GM12891 (cell line): ENCODE measurements around the gene GTPBP2.
"Not testable (repeated sequence)": the region's sequence is repeated elsewhere in the genome, so short reads cannot be mapped to it uniquely, and the experiment has no call there.

Experiments used
- DNase-seq: peaks from one replicate; pipeline ENCODE4 v3.0.0; 2011; ENCODE audit warnings: low spot score; ENCODE audit not compliant: insufficient read length
- FAIRE-seq: peaks from 2 replicates; lab custom pipeline; 2011; peaks lifted over from hg19 to GRCh38; lab: Jason Lieb, UNC
- PAX5 ChIP-seq: IDR thresholded peaks from 2 replicates; pipeline ENCODE4 v1.6.1; 2011; ENCODE audit warnings: low read length, moderate library complexity, mild to moderate bottlenecking; ENCODE audit not compliant: insufficient read depth, severe bottlenecking
- POLR2A ChIP-seq: IDR thresholded peaks from 2 replicates; pipeline ENCODE4 v1.6.1; 2011; ENCODE audit warnings: low read depth, low read length, control low read depth
- POLR2AphosphoS5 ChIP-seq: IDR thresholded peaks from 2 replicates; pipeline ENCODE4 v1.6.1; 2011; ENCODE audit warnings: low read depth, low read length, control low read depth
- POU2F2 ChIP-seq: IDR thresholded peaks from 2 replicates; pipeline ENCODE4 v1.6.1; 2011; ENCODE audit warnings: low read depth, mild to moderate bottlenecking, control low read depth, low read length, moderate library complexity
- SPI1 ChIP-seq: IDR thresholded peaks from 2 replicates; pipeline ENCODE4 v1.6.1; 2011; ENCODE audit warnings: low read depth, low read length, control low read depth
- TAF1 ChIP-seq: IDR thresholded peaks from 2 replicates; pipeline ENCODE4 v1.6.1; 2011; ENCODE audit warnings: low read depth, low read length, control low read depth

Gene GTPBP2

DNA sequence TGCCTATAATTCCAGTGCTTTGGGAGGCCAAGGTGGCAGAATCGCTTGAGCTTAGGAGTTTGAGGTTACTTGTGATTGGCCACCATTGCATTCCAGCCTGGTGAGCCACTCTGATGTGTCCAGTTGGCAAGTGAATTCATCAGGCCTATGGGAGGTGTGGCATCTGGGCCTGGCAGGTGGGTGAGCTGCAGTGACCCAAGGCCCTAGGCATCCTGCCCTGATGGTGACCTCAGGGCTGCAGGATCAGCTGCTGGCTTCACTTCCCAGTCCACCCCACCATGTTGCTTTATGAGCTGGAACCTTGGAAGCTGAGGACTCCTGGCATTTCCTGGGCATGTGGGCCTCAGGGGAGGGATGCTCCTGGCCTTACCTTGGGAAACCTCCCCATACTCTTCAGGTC, 36.3 kb upstream of the GTPBP2 start:
- no peak for DNase-seq
- no peak for TF ChIP-seq TAF1
- no peak for TF ChIP-seq POU2F2
- TF ChIP-seq POLR2AphosphoS5, result no peak
- no peak for TF ChIP-seq PAX5
- no peak for TF ChIP-seq POLR2A
- FAIRE-seq, result no peak

DNA sequence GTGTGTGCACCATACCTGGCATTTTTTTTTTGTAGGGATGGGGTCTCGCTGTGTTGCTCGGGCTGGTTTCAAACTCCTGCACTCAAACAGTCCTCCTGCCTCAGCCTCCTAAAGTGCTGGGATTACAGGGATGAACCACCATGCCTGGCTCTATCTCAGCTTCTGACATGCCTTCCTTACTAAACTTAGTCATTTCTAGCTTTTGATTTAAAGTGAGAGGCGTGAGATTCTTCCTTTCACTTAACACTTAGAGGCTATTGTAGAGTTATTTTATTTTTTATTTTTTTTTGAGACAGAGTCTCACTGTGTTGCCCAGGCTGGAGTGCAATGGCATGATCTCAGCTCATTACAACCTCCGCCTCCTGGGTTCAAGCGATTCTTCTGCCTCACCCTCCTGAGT, 33.9 kb upstream of the GTPBP2 start:
- FAIRE-seq, DNase-seq: not testable (repeated sequence)

DNA sequence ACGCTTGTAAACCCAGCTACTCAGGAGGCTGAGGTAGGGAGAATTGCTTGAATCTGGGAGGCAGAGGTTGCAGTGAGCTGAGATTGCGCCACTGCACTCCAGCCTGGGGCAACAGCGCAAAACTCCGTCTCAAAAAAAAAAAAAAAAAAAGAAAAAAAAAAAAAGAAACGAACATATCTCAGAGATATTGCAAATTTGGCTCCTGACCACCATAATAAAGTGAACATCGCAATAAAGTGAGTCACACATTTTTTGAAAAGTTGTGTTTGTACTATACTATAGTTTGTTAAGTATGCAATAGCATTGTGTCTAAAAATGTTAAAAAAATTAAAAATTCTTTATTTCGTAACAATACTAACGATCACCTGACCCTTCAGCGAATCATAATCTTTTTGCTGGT, 29.1 kb upstream of the GTPBP2 start:
- FAIRE-seq (no peak), DNase-seq (no peak)
- no peak for TF ChIP-seq POLR2AphosphoS5
- no peak for TF ChIP-seq POLR2A
- no peak for TF ChIP-seq PAX5
- no peak for TF ChIP-seq TAF1
- no peak for TF ChIP-seq POU2F2
- TF ChIP-seq SPI1, result no peak

DNA sequence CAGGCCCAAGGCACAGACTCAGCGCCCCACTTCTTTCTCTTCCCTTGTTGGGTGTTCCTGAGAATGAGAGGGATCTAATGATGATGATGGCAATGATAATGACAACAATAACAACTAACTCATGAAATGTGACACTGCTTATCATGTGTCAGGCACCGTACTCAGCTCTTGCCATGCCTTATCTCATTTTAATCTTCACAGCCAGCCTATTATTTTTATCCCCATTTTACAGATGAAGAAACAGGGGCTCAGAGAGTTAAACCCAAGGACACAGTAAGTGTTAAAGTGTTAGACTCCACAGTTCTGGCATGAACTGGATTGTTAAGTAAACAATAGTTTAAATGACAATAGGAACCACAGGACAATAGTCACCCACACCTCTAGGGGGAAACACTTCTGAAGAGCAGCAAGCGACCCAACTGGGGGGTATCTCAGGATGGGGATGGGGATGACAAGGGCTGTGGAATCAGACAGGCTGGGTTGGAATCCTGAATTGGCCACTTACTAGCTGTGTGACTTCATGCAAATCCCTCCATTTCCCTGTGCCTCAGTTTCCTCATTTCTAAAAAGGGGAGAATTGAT, 28.2 kb upstream of the GTPBP2 start:
- no peak for DNase-seq
- FAIRE-seq, result no peak
- TF ChIP-seq POLR2AphosphoS5 (no peak), PAX5 (no peak), POU2F2 (no peak), TAF1 (no peak), POLR2A (no peak), SPI1 (no peak)

DNA sequence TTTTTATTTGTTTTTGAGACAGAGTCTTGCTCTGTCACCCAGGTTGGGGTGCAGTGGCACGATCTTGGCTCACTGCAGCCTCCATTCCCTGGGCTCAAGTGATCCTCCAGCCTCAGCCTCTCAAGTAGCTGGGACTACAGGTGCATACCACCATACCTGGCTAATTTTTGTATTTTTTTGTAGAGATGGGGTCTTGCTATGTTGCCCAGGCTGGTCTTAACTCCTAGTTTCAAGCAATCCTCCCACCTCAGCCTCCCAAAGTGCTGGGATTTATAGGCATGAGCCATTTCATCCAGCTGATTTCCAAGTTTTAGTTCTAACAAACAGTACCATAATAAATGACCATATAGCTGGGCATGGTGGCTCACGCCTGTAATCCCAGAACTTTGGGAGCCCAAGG, 23.8 kb upstream of the GTPBP2 start:
- not testable (repeated sequence) for DNase-seq, FAIRE-seq

DNA sequence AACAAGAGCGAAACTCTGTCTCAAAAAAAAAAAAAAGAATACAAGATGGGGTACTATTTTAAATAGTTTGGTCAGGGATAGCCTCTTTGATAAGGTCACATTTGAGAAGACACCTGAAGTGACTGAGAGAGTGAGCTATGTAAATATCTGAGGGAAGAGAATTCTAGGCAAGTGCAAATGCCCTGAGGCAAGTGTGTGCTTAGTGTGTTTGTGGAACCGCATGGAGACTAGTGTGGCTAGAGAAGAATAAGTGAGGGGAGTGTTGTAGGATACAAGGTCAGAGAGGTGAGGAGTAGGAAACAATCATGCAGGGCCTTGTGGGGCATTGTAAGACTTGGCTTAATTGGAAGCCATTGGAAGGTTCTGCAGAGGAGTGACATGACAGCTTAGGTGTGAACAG, 19.2 kb upstream of the GTPBP2 start:
- TF ChIP-seq PAX5 (no peak), POU2F2 (no peak), POLR2AphosphoS5 (no peak), SPI1 (no peak), POLR2A (no peak), TAF1 (no peak)
- DNase-seq, result no peak
- FAIRE-seq, result no peak

DNA sequence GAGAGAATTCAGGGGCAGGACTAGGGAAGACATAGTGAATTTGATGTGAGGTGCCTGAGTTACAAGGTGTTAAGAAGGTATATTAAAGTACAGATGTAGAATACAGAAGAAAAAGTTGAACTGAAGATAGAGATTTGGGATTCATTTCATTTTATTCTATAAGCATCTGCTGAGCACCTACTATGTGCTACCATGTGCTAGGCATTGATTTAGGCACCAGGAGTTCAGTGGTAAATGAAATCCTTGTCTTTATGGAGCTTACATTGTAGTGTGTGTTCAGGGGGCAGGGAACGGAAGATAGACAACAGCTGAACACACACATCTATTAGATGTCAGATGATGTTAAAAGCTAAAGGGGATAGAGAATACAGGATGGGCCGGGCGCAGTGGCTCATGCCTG, 18.5 kb upstream of the GTPBP2 start:
- no peak for FAIRE-seq
- no peak for TF ChIP-seq POLR2A
- no peak for TF ChIP-seq SPI1
- no peak for TF ChIP-seq POLR2AphosphoS5
- no peak for TF ChIP-seq POU2F2
- no peak for TF ChIP-seq PAX5
- no peak for DNase-seq

DNA sequence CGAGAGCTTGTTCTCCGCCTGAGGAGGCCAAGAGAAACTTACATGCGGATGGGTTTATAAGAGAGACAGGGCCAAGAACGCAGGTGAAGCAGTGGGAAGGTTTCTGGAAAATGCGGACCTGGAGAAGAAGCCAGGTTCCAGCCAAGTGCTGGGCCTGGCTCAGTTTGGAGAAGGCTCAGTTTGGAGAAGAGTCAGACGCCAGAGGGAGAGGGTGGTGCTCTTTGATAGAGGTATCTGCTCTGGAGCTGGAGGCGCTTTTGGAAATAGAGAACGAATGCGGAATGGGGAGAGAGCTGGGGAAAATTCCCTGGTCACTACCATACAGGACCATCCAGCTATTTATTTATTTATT, 16.5 kb upstream of the GTPBP2 start:
- TF ChIP-seq POLR2A (no peak), PAX5 (no peak), SPI1 (no peak), TAF1 (no peak), POU2F2 (no peak), POLR2AphosphoS5 (no peak)
- DNase-seq, result no peak
- no peak for FAIRE-seq

DNA sequence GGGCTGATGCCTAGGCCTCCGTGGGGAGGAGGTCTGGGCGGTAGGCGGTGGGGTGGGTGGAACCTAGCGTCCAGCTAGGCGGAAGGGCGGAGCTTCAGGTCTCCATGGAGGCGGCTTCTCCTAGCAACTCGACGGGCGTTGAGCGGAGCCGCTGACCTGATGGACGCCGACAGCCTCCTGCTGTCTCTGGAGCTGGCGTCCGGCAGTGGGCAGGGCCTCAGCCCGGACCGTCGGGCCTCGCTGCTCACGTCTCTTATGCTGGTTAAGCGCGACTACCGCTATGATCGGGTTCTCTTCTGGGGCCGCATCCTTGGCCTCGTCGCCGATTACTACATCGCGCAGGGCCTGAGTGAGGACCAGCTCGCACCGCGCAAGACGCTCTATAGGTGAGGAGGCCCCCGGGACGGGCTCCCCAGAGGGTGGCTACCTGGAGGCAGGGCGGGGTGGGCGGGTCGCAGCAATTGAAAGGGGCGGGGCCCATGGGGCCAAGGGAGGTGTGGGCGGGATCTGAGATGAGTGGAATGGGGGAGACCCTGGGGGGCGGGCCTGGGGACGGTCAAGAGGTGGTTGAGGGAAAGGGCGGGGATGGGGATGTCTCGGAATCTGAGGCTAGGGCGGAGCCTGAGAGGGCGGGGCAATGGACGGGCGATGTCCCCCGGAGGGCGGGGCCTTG, 16.0 kb upstream of the GTPBP2 start, which contains the start of gene RSPH9:
RSPH9 (plus strand) TSS at position 97 of the 673 bp plus-strand sequence; CDS start at position 160, 63 bp downstream.
- FAIRE-seq (peak; percentile 26), DNase-seq (peak; percentile 65)
- TF ChIP-seq POU2F2, result no peak
- no peak for TF ChIP-seq SPI1
- TF ChIP-seq POLR2AphosphoS5, result no peak
- no peak for TF ChIP-seq POLR2A
- TF ChIP-seq PAX5, result no peak
- TF ChIP-seq TAF1, result no peak

DNA sequence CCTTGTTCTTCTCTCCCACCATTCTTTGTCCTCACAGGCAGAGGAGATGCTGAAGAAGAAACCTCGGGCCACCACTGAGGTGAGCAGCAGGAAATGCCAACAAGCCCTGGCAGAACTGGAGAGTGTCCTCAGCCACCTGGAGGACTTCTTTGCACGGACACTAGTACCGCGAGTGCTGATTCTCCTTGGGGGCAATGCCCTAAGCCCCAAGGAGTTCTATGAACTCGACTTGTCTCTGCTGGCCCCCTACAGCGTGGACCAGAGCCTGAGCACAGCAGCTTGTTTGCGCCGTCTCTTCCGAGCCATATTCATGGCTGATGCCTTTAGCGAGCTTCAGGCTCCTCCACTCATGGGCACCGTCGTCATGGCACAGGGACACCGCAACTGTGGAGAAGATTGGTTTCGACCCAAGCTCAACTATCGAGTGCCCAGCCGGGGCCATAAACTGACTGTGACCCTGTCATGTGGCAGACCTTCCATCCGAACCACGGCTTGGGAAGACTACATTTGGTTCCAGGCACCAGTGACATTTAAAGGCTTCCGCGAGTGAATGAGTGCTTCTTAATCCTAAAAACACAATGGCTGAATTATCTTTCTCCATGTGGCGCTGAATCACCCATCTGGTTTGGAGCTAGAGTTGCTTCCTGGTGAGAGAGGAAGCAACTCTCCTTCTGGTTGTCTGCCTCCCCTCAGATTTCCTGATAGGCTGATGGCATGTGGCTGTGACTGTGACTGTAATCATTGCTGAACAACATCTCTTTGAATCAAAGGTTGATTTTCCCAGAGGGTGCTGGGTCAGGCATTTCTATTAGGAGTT, 11.1 kb upstream of the GTPBP2 start:
- no peak for FAIRE-seq

More for the DNA sequence above, 11.1 kb upstream of the GTPBP2 start:
- TF ChIP-seq POLR2AphosphoS5 (no peak), POLR2A (no peak), POU2F2 (no peak), SPI1 (no peak), TAF1 (no peak), PAX5 (no peak)
- DNase-seq, result no peak
